Renal pelvis (tissue), 4 donors: ENCODE measurements around the gene IKZF1. TPM values are rescaled to one million over a fixed set of nuclear protein-coding genes. Genes with fewer than 3 reads are reported as not detected.
A peak's percentile ranks its signal among the peaks of the same experiment; 100 is the strongest.

Experiments
- DNase-seq: peaks from one replicate; pipeline ENCODE4 v3.0.0-alpha.2; 2013
- polyA plus RNA-seq, 3 donors: library from polyadenylated mRNA; unstranded; fragments of 120-200 nt; gene quantifications; one replicate each; pipeline ENCODE4 v1.2.1, GENCODE V29; 2013; ENCODE audit not compliant: insufficient read length in 3 of 3

The IKZF1 gene
- polyA plus RNA-seq, 3 donors, result 0.94 to 1.8 (median 1.6) TPM

DNA sequence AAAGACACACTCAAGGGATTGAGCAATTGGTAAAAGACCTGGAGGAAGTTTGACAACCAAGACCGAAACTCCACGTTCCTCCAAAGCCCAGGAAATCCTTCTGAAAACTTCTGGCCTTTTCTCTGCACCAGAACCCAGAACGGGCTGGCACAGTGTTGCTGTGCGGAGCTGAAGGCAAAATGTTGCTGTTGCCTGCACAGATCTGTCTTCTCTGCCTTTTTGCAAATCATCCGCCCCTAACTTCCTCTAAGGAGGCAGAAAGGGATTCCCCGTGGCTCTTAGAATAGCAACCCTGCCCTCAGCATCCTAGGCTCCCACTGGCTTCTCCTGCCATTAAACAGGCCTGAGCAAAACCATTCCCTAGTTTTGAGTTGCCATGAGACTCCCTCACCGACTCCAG lies 100.7 kb downstream of the IKZF1 start:
- no peak for DNase-seq

DNA sequence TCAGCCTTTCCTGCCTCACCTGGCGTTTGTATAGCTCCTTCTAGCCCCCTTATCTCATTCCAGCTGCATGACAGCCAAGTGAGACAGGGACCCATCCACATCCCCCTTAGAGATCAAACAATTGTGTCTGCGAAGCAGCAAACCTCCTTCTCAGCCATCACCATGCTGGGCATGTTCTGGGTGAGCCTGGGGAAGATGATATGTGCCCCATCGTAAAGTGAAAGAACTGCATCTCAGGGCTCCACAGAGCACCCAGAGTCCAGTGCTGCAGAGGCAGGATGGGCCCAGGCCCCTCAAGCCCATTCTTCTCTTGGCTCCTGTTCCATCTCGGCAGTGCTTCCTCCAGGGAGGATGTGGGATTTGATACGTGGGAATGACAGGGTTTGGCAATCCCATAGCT lies 102.4 kb downstream of the IKZF1 start:
- DNase-seq, result no peak

DNA sequence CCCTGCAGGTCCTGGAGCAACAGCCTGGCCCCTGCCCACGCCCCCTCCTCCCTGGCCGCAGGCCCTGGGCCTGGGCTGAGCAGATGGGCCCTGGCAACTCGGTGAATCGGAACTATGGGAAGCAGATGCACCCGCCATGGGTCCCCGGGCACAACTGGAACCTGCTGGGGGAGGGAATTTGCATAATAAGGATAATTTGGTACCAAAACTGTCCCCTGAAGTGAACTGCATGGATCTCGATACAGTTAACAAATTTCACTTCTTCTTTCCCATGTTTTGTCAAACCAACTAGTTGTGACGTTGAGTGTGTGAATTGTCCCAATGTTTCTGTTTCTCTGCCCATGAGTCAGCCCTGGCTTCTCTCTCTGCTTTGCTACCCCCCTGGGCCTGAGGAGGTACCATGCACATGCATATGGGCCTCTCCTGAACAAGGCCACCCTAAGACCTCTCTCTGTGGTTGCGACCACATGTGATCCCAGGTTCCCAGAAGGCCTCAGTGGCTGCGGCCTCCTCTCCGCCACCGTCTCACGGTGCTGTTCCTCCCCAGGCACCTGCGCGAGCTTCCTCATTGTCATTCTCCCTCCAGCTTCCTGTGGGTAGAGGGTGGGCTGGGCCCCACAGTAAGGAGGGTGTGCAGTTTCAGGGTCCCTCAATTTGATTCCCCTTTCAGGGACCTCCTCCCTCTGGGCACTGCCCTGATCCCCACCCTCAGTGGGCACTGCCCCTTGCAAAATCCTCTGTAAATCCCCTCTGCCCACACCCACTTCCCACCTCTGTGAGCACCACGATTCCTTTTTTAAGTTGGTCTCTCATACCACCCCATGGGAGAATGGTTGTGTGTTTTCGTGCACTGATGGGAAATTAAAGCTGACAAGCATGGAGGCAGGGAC lies 105.6 kb downstream of the IKZF1 start:
- DNase-seq, result no peak

DNA sequence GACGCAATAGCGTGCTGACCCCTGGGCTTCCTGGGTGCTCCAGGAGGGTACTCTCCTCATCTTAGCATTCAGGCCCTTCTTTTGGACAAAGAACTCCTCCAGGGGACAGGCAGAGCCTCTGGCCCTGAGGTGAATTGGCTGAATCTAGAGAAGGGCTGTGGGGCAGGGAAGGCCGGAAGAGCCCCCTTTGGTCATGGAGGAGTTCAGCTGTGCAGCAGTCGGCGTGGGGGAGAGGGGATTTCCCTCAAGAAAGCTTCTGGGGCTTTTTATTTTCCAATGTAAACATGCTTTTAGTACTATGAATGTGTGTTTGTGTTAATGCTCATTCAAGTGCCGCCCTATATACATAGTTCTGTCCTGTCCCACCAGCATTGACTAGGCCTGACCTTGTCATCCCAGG lies 106.8 kb downstream of the IKZF1 start:
- DNase-seq, result no peak

DNA sequence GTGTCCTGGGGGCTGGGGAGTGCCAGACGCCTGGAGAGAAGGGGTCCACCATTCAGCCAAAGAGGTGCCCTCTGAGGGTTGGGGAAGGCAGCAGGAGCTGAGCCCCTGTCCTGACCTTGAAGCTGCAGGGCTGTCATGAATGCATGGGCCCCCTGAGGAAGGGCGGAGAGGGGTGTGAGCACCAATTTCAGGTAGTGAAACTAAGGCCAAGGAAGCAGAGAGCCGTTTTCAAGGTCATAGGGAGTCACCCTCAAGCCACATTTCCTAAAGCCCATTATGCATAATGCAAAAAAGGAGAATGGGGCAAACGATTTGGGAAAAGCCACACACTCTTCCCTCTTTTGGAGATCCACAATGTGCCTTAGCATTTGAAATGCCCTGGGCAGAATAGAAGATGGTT lies 108.5 kb downstream of the IKZF1 start:
- DNase-seq, result no peak

DNA sequence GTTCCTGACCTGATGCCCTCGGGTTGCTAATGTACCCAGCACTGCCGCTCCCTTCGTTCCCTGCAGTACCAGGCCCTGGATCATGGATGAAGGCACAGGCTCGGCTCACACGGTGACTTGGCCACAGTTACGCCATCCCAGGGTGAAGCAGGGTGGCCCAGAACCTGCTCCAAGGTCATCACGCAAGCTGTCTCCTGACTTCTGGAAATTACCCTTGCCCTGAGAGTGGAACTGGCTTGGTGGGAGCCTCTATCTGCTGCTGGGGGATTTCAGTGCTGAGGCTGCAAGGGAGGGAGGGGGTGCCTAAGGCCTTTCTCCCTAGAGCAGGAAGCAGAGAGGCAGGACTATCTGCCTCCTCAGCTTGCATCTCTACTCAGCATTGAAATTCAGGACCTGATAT lies 109.0 kb downstream of the IKZF1 start:
- DNase-seq, result no peak

DNA sequence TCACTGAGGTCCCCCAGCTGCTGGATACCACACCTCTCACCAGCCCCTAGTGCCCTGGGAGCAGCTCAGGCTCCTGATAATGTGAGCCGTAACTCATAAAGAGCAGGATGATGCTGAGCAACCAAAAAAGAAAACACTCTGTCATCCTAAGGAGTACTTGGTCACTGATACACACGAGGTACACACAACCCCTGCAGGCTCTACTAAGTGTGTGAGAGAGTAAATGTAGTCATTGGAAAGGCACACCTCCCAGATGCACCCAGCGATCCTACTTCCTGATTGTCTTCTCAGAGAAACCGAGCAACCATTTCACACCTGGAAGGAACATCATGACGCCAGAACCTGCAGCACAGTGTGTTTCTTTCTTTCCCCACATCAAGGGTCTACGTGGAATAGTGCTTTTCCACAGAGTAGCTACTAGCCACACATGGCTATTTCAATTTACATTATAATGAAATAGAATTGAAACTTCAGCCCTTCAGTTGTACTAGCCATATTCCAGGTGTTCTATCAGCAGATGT lies 111.4 kb downstream of the IKZF1 start:
- DNase-seq, result no peak

DNA sequence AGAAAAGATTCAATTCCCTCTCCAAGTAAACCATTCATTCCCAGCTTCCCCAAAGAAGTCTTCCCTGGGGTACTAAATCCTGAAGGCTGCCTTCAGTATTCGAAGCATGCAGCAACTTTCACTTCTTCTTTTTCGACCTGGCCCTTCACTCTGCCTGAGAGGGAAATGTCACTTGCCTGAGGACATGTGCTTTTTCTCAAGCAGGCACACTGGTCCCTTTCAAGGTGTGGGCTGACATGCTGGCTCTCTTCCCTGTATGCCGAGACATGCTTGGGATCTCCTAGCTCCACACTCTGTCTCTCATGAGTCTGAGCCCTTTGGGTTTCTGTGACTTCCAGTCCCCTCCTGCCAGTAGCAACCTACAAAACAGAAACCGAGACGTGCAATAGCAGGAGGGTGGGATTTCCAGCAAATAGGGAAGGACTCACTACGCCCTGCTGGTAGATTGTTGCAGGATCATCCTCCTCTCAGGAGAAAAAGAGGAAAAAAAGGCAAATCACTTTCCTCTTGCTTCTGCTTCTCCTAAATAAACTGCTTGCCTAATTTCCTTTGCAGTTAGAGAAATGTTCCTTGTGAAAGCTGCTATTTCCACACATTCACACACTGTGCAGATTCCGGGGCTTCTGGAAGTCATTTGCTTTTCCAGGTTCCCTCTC lies 112.1 kb downstream of the IKZF1 start:
- no peak for DNase-seq

DNA sequence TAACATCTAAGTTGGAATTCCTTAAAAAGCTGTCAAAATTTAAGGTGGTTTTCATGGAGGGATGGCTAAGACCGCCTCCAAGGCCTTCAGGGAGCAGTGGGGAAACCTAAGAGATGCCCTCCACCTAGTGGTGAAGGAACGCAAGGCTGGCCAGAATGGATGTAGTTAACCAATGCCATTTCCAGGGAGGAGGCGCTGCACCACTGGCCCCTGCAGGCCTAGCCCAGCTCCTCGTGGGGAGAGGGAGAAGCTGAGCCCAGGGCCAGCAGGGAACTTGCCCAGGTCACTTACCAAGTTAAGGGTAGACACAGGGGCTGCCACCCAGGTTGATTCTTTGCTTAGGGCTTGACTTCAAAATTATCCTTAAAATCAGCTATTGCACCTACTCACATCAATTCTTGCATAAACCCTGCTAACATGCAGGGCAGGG lies 113.6 kb downstream of the IKZF1 start:
- peak; percentile 64 for DNase-seq

DNA sequence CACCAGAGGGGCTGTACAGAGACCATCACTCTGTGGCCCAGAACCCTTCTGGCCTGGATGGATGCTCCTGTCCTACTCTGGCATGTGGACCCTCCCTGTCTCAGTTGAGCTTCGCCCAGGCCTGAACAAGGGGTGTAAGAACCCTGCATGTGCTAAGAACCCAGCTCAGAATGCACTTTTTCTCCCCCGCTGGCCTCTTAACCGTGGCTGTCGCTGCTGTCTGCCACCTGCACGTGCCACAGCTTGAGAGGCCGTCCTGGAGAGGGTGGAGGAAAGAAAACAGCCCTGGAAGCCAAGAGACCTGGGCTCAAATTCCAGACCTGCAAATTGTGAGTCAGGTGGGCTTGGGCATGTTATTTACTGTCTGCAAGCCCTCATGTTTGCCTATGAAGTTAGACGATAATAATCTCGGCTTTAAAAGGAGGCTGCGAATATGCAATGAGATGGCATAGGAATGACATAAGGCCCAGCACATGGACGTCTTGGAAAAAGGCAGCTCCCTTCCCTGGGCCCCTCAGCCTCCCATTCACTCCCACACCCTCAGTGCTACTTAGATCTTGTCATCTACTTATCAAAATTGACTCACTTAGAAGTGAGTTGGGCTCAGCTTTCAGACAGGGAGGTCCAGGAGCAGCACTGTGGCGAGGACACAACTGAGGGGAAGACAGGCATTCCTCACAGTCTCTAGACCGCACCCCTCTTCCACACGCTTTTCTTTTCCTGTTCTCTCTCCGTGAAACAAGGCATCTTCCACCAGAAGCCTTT lies 114.2 kb downstream of the IKZF1 start:
- no peak for DNase-seq

DNA sequence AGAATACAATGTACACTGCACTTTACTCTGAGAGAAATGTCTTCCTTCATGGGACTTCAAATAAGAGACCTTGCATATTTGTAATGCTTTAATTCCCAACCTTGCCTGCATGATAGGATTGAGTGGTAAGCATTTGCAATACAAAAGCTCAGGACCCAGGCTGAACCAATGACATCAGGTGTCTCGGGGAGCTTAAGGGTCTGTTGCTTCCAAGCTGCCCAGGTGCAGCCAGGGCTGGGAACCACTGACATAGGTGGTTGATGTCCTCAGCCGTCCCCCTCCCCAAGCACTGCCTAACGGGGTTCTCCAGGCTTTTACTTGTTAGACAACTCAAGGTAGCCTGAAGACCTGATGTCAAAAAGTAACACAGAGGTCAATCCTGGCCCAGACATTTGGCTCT lies 116.5 kb downstream of the IKZF1 start:
- no peak for DNase-seq

DNA sequence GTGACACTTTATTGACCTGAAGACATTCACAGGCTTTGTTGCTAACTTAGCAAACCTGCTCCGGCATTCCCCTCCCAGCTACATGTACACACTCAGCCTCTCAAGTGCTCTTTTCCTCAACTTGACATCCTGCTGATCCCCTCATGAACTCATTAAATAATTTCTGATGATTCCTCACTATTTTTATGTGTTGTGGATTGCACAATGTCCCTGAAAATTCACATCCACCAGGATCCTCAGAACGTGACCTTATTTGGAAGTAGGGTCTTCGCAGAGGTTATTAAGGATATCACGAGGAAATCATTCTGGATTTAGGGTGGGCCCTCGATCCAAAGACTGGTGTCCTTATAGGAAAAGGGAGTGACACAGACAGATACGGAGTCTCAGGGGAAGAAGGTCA lies 118.3 kb downstream of the IKZF1 start:
- no peak for DNase-seq

DNA sequence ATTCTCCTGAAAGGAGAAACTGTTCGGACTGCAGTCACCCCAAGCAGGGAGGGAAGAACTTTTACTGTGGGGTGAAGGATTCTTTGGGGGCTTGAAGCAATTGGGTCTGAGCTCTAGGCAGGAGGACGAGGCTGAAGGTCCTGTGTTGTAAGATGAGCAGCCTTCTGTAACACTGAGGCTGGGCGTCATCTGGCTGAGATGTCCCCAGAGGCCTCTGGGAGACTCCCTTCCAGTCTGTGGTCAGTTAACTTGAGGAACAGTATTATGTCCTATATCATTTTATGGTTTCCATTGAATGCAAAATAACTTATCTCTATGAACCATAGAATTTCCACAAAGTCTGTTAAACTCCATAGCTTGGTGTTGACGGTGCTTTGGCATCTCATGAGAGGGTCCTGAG lies 119.3 kb downstream of the IKZF1 start:
- no peak for DNase-seq

DNA sequence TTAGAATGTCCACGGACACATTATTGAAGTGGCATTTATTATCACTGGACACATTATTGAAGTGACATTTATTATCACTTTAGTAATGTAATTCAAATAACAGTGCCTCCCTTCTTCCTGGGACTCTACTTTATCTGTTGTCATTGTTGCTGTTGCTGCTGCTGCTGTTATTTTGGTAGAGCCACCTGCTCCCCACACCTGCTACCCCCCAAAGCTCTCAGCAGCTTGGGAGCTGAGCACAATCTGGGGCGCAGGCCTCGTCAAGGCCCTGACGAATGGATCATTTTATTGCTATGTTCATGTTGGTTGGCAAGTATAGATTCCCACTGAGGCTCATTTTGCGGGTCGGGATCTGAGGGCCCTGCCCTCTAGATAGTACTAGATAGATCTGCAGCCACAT lies 120.8 kb downstream of the IKZF1 start:
- no peak for DNase-seq

DNA sequence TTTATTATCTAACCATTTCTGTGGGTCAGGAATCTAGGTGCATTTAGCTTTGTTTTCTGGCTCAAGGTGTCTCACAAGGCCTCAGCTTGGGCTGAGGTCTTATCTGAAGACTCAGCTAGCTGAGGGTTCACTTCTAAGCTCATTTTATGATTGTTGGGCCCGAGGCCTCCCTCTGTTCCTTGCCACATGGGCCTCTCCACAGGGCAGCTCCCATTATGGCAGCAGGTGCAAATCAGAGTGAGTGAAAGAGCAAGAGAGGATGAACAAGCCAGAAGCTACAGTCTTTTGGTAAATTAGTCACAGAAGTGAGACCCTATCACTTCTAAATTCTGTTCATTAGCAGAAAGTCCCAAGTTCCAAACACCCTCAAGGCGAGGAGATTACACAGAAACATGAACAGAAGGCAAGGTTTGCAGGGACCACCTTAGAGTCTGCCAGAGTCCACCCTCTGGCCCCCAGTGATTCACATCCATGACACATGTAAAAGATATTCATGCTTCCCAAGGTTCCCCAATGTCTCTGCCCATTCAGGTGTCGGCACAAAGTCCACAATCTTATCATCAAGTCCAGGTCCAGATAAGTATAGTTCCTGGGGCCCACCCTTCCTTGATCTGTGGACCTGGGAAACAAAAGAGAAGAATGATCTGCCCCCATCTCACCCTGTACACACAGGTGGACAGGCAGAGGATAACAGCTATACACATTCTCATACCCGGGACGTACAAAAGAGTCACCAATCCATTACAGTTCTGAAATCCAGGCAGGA lies 121.9 kb downstream of the IKZF1 start:
- DNase-seq, result no peak

DNA sequence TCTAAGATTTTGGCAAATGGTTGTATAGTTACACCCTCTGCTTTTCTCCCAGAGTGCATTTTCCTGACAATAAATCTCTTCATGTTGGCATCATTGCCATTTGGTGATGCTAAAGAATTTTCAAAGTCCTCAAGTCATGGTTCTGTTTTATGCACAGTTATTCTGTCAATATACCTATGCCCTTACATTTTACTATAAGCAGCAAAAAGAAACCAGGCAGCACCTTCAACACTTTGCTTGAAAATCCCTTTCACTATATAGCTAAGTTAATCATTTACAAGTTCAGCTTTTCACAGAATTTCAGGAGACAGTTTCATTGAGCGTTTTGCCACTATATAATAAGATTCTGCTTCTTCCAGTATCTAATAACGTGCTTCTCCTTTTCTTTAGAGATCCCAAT lies 123.0 kb downstream of the IKZF1 start:
- no peak for DNase-seq

DNA sequence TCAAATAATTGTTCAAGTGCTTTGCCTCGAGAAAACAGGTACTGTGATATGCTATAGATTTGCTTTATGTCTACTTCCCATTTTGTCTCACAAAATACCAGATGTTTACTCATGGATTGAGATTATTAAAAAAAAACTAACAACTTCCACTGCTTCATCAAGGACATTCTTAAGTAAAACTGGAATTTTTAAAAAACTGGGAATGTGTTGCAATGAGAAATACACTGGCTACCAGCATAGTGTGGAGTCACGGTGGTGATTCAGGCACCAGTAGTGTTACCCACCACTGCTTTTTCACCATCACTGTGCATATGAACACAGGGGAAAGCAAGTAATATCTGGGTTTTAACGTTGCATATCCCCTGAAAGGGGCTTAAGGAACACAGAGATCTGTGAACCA lies 124.4 kb downstream of the IKZF1 start:
- DNase-seq, result no peak

DNA sequence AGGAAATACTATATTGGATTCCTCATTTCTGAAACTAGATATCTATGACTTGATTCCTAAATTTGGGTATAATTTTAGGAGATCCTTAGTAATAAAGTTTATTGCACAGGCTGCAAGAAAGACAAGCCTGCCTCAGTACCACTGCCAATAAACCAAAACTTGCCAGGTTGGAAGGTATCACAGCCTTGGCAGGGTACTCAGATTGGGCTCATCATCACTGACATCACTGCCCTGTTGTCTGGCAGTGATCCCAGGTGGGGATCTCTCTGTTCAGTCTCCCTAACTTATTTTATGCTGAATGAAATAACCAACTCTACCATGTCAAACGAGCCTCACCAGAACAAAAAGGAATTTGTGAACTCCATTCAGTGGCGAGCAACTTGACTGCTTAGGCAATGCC lies 126.8 kb downstream of the IKZF1 start:
- DNase-seq, result no peak

DNA sequence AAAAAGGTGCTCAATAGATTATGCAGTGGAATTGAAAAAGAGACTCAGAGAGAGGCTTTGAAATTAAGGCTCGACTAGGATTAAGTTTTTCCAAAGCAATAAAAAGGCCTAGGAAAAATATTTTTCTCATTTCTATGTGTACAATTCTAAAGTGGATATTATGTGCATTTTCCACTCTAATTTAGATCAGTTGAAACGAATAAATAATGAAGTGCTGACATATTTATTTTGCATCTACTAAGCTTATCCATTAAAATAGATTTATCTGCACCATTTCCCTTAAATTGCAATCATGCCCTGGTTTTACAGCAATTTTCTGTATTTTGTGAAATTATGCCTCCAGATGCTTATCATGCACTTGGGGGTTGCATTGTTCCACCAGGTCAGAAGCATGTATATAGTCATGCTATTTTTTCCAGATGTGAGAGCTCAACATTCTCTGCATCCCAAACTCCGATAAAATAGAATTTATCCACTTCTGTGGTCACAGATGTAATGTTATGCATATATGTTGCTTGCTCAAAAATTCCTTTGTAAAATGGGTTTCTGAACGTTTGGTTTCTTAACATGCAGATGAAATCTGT lies 127.3 kb downstream of the IKZF1 start:
- DNase-seq, result no peak

DNA sequence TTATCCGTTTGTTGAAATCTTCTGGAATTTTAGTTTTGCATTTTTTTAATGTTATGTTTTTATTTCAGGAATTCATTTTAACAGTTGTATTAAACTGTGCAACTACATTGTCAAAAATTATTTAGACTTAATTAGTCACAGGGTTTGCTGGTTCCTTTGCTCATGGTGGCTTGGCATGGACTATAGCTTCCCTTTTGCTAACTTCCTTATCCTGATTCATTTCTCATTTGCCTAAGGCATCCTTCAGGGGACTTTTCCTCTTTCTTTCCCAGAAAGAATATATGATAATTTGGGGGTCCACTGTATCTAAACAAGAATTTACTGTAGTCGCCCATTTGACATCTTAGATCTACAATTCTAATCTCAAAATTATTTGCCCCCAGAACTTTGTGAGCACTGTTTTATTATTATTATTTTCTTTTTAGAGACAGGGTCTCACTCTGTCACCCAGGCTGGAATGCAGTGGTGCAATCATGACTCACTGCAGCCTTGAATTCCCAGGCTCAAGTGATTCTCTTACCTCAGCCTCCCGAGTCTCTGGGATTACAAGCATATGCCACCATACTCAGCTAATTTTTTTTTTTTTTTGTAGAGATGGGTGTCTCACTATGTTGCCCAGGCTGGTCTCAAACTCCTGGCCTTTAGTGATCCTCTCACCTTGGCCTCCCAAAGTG lies 131.8 kb downstream of the IKZF1 start:
- no peak for DNase-seq

DNA sequence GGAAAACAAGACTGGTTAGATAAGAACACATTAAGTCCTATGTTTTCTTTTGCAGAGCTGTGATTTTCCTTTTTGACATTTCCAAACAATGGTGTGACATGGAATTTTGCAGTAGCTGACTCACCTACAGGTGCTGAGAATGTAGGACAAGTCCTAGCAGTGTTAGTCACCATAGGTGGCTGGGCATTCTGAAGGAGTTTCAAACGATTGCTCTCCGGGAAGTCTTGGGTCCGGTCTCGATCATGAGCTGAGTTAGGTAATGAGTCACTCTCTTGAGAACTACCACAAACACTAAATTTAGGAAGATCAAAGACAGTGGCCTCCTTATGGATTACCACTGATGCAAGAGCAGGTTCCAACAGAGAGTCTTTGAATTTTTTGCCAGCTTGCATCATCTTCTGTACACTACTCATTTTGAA lies 142.0 kb downstream of the IKZF1 start:
- DNase-seq, result no peak
